Measurements from ENCODE around the gene ANKRD34A.
A peak's percentile ranks its signal among the peaks of the same experiment; 100 is the strongest.
"Not testable (repeated sequence)": the region's sequence is repeated elsewhere in the genome, so short reads cannot be mapped to it uniquely, and the experiment has no call there.

ANKRD34A gene

GRCh38 chr1:145951526-145951925 lies 12.8 kb downstream of the ANKRD34A start:
- FAIRE-seq = no peak
- DNase-seq (ENCODE audit: insufficient read length, low spot score) = no peak

DNA sequence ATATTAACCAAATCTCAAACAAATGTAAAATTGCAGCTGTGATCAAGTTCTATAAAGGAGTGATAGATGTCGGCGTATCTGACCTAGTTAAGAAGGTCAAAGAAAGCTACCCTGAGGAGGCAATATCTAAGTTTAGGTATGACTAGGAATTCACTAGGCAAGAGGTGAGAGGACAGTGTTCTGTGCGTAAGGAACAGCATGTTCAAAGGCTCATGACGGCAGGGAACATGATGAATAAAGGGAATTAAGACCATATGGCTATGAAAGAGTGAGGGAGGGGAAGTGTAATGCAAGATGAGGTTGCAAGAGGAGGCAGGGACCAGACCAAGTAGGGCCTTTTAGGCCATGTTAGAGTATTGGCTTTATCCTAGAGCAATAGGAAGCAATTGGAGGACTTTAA lies 15.2 kb downstream of the ANKRD34A start:
- no peak for DNase-seq (ENCODE audit: insufficient read length, low spot score)
- no peak for FAIRE-seq

DNA sequence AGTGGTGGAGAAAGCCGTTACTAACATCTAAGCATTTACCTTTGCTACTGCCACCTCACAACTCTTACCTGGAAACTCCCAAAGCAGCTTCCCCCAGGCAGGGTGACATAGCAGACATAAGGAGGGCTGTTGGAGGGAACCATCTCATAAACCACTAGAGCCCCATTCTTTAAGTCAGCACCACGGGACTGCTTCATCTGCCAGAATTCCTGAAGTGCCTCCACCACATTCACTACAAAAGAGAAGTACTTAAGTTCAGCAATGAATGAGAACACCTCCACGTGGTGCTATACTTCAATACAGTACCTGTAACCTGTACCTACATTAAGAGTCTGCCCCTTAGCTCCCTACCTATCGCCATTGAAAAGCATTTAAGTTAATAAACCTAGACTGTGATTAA lies 16.8 kb downstream of the ANKRD34A start:
- DNase-seq (ENCODE audit: insufficient read length, low spot score) (no peak), FAIRE-seq (no peak)

- no peak for DNase-seq (ENCODE audit: insufficient read length, low spot score)
- FAIRE-seq = no peak
Observed at GRCh38 chr1:145946477-145946986, 17.8 kb downstream of the ANKRD34A start.

DNA sequence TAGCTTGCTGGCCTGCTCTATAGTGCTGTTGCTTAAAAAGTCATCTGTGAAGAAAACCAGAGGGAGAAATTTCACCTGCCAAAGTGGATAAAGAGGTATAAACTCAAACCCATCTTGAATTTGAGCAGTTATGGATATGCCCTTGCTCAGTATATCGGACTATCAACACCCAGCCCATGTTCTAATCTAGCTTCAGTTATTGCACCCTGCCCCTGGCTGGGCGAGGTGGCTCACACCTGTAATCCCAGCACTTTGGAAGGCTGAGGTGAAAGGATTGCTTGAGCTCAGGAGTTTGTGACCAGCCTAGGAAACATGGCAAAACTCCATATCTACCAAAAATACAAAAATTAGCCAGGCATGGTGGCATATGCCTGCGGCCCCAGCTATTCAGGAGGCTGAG lies 19.8 kb downstream of the ANKRD34A start:
- no peak for FAIRE-seq
- DNase-seq (ENCODE audit: insufficient read length, low spot score) = no peak

DNA sequence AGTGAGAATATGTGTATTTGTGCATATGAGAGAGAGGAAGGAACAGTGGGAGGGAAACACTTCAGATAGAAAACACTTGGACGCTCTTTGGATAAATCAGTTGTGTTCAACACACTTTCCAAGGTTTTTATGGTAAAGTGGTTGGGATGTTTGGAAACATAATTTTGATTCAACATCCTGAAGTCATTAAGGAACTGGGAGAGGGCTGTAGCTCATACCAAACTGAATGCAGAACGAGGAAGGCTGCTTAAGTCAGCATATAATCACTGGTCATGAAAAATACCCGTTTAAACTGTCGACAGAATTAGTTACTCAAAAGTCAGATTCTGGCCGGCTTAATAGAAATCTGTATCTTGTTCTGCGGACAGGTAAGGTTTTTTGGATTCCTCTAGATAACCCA lies 21.5 kb downstream of the ANKRD34A start:
- FAIRE-seq (no peak), DNase-seq (ENCODE audit: insufficient read length, low spot score) (no peak)

DNA sequence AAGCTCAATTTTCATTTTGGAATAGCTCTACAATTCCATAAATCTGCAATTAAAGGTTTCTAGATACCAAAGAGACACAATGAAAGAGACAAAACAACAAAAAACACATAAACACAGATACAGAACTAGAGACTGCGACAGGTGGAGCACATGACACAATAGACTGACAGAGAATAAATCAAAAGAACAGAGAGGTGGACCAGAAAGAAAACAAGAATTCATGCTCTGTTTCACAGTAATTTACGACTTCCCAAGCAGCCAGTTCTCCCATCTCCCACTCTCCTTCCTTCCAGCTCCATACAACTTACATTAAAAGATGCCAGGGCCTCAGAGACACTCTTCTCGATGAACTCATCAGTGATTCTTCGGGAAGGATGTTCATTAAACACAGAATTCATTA lies 22.0 kb downstream of the ANKRD34A start:
- FAIRE-seq (no peak), DNase-seq (ENCODE audit: insufficient read length, low spot score) (no peak)

DNA sequence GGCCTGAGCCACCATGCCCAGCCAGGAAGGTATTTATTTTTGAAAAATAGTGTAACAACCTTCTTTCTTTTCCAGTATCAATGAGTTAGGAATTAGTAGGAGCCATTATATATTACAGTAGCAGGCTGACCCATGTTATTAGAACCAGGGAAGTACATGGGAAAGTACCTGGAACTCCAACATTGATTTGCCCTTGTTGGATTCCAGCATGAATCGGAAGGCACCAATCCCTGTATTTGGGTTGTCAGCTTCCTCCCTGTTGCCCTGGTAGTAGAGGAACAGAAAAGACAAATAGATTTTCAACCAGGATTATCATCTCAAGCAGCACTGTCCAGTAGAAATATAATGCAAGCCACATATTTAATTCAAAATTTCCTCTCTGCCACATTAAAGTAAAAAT lies 26.9 kb downstream of the ANKRD34A start:
- FAIRE-seq = no peak
- no peak for DNase-seq (ENCODE audit: insufficient read length, low spot score)

DNA sequence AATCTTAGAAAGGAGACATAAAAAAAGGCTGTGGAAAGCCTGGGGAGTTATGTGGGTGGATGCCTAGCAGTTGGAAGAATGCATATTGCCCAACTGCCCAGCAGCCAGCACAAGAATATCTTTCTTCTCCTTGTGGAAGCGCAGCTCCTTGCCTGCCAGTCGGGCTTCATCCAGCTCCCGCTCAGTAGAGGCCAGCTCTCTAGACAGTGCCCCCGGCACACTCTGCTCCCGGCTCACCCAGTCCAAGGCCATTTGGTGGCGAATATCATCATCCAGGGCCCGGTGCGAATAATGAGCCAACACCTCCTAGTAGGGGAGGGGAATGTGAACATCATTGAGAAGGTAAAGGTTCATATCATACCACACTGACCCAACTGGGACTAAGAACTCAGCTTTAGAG lies 28.1 kb downstream of the ANKRD34A start:
- FAIRE-seq = no peak
- DNase-seq (ENCODE audit: insufficient read length, low spot score) = no peak

DNA sequence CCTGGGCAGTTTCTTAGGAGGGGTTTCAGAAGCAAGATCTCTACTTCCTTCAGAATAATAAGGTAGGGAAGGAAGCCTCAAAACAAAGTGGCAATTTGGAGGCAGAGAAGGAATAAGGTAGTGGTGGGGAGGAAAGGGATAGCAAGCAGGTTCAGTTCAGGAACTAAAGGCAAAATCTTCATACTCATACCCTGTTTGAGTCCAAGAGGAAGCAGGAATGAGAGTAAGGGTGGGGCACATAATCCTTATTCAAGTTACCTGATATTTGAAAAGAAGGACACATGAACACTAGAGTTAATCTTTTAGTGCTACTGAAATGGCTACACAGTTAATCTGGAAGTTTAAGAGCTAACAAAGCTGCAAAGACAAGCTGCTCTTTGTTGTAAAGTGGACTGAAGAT lies 28.7 kb downstream of the ANKRD34A start:
- FAIRE-seq = no peak
- no peak for DNase-seq (ENCODE audit: insufficient read length, low spot score)

GRCh38 chr1:145932522-145933009 lies 31.8 kb downstream of the ANKRD34A start:
- not testable (repeated sequence) for FAIRE-seq

GRCh38 chr1:145927916-145928643 lies 36.3 kb downstream of the ANKRD34A start:
- DNase-seq (ENCODE audit: insufficient read length, low spot score) (no peak), FAIRE-seq (no peak)

More at GRCh38 chr1:145932522-145933009, 31.8 kb downstream of the ANKRD34A start:
- DNase-seq (ENCODE audit: insufficient read length, low spot score) = not testable (repeated sequence)

DNA sequence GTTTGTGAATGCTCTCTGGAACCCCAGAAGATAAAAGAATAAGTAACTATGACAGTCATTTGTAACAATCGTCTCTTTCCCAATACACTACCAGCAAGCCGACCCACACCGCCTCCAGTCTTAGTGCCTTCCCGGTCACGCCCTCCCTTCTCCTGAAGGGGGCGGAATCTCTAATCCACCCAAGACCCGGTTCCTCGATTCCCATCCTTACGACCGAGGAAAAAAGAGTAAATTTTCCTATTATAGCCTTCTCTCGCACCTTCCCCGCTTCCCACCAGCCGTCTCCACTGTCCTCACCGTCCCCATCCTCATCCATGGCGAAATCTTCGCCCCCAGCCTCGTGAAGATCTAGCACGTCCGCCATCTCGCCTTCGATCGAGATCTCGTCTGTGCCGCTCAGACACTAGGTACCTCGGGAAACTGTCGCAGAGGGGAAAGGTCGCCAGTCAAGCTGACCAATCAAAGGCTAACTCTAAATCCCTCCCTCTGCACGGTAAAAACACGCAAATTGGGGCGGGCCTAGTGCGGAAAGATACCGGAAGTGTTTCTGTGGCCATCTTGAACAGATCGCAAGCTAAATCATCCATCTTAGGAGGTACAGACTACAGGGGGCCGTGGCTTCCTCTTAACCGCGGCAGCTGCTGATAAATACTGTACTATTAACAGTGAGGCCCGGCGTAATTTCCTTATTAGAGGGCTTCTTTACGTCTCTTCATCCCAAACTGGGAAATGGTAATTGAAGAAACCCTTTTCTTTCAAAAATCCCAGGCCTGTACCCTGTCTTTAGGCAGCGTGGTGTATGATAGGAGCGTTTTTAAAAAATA lies 37.1 kb downstream of the ANKRD34A start, which contains the start of gene RBM8A:
TSS of gene RBM8A (minus strand) at position 422 of the 824 bp plus-strand sequence. CDS start at position 364, 58 bp downstream.
- FAIRE-seq (peak; percentile 78), DNase-seq (ENCODE audit: insufficient read length, low spot score) (peak; percentile 88)

DNA sequence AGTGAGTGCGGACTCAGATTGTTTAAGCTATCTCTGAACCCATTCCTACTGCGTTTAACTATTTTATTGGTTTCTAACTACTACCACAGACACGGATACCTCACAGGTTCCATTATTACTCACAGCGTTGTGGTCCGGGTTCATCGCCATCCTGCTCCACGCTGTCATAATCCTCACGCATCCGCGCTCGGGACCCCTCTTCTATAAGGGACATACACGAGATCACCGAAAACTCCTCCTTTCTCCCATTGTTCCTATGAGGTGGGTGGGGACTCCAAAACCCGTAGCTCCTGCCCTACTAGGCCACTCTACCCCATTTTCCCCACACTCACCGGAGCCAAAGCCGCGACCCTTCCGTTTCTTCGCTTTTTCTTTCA lies 37.7 kb downstream of the ANKRD34A start:
- no peak for FAIRE-seq
- no peak for DNase-seq (ENCODE audit: insufficient read length, low spot score)

DNA sequence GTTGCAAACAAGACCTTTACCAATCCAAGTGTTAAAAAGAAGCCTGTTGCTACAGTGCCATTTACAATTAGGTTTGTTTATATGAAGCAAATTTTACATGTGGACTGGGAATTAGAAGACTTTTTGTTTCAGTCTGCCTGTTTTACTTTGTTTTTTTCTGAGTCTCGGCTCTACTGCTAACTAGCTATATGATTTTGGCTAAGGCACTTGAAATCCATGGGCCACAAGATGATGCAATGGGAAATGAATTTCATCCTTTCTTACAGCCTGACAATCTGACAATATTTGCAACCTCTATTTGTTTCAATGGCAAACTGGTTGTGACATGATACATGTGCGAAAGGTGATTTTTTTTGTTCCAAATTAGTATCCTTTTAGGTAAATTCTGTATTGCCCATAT lies 42.1 kb downstream of the ANKRD34A start:
- no peak for FAIRE-seq
- DNase-seq (ENCODE audit: insufficient read length, low spot score) = no peak

DNA sequence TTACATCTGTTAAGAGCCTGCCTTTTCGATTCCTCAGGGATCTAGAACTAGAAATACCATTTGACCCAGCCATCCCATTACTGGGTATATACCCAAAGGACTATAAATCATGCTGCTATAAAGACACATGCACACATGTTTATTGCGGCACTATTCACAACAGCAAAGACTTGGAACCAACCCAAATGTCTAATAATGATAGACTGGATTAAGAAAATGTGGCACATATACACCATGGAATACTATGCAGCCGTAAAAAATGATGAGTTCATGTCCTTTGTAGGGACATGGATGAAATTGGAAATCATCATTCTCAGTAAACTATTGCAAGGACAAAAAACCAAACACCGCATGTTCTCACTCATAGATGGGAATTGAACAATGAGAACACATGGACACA lies 44.1 kb downstream of the ANKRD34A start:
- FAIRE-seq; DNase-seq (ENCODE audit: insufficient read length, low spot score): not testable (repeated sequence)

- DNase-seq (ENCODE audit: insufficient read length, low spot score) (peak; percentile 33), FAIRE-seq (no peak)
Observed at GRCh38 chr1:145918992-145919939, 45.1 kb downstream of the ANKRD34A start.

DNA sequence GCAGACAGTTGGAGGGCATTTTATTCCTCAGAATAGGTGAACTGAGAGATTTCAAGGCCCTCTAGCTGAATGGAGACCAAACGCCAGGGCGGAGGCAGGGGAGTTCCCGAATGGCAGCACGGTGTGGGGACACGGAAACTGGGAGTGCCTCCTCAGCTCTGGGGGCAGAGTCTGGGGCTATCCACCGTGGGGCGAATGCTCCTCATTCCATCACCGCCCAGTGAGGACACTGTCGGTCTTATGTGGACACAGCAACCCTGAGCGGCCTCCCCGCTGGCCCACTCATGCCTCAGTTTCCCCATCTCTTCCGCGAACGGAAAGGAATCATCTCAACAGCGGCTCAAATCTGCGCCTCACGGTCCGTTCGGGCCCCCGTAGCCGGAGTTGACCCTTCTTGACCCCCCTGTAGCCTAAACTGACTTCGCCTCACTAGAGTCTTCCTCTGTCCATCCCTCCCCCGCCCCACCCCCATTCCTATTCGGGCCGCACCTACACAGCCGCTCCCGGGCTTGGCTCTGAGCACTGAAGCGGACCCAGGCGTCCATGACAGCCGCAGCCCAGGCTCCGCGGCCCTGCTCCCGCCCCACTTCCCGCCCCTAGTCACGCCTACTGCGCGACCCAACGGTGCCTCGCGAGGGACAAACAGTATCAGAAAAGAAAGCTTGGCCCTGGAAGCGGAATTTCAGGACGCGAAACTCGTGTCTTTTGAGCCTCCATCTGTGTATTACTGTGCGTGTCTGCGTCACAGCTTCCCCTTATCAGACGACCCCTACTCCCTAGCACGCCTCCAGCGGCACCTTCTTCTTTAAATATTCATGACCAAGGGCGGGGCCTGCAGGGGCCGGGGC lies 46.0 kb downstream of the ANKRD34A start, which contains the start of gene PEX11B:
TSS of gene PEX11B (minus strand) at position 574 of the 848 bp plus-strand sequence. CDS start at position 545, 29 bp downstream.
- no peak for FAIRE-seq
- peak; percentile 72 for DNase-seq (ENCODE audit: insufficient read length, low spot score)

DNA sequence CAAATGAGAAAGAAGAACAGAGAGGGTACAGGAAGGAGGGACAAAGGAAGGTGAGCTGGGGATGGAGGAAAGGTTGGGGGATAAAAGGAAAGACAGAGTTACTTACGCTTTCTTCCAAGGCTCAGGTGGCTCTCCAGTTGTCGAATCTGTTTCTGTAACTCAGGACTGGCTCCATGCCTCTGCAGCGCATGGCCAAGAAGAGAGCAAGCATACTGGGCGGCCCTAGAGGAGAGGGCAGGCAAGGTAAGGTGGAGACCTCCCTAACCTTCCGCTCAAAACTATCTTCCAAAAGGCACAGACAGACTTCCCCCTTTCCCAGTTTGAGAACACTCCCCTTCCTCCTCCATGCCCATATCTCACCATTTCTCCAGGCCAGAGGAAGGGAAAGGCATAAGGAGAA lies 46.8 kb downstream of the ANKRD34A start:
- no peak for FAIRE-seq
- DNase-seq (ENCODE audit: insufficient read length, low spot score) = no peak
